Endothelial cell of umbilical vein (primary cell): ENCODE measurements around the gene KIN. TPM values are rescaled to one million over a fixed set of nuclear protein-coding genes. Genes with fewer than 3 reads are reported as not detected.
A peak's percentile ranks its signal among the peaks of the same experiment; 100 is the strongest.

Experiments
- Bru-seq: library from RNA; stranded (reverse); fragments of 400-500 nt; gene quantifications from one replicate; lab custom pipeline; 2021; lab: Mats Ljungman, UMichigan
- BruChase-seq, 2 experiments: library from RNA; stranded (reverse); fragments of 400-500 nt; gene quantifications; one replicate each; lab custom pipeline; 2021; lab: Mats Ljungman, UMichigan
- BruUV-seq: library from RNA; stranded (reverse); fragments of 400-500 nt; replicated peaks from 2 replicates; lab custom pipeline; 2021; lab: Mats Ljungman, UMichigan
- CTCF ChIA-PET: fragments of 300-600, 350-600 bp; sonication (Branson Sonifier 250); formaldehyde crosslinking; loops from one replicate; lab custom pipeline; 2021; ENCODE audit warnings: antibody characterized with exemption, inconsistent platforms; lab: Charles Lee
- POLR2A ChIA-PET: fragments of 300-600, 350-600 bp; sonication (Branson Sonifier 250); formaldehyde crosslinking; loops from one replicate; lab custom pipeline; 2021; ENCODE audit warnings: antibody characterized with exemption, inconsistent platforms; lab: Charles Lee
- DNase-seq: peaks from one replicate; pipeline ENCODE4 v3.0.0-alpha.2; 2011; ENCODE audit warnings: low read depth, low spot score
- FAIRE-seq: peaks from 2 replicates; lab custom pipeline; 2011; peaks lifted over from hg19 to GRCh38; lab: Jason Lieb, UNC
- H2AFZ ChIP-seq: 2 replicates; pipeline ENCODE4 v1.6.0; 2012; ENCODE audit warnings: low read depth, low read length, control low read depth, inconsistent platforms
- H3K27ac ChIP-seq: 2 replicates; pipeline ENCODE4 v1.5.1; 2011; ENCODE audit warnings: low read depth, mild to moderate bottlenecking, control low read depth, low read length, moderate library complexity; ENCODE audit not compliant: insufficient read depth
- H3K27me3 ChIP-seq, 2 experiments: 2 replicates each; pipeline versions ENCODE4 v1.6.0 to v1.6.1; 2011; ENCODE audit warnings: low read length in 2 of 2, mixed read lengths in 1 of 2; ENCODE audit not compliant: control insufficient read depth in 2 of 2, insufficient read depth in 2 of 2
- H3K36me3 ChIP-seq, 2 experiments: 2 replicates in 1 of 2; 3 replicates in 1 of 2; pipeline ENCODE4 v1.5.1; 2011; ENCODE audit warnings: low read length in 2 of 2, mild to moderate bottlenecking in 1 of 2, moderate library complexity in 1 of 2; ENCODE audit not compliant: control insufficient read depth in 2 of 2, insufficient read depth in 2 of 2; ENCODE audit errors: extremely low read depth in 1 of 2
- H3K4me1 ChIP-seq: 3 replicates; pipeline ENCODE4 v1.5.1; 2011; ENCODE audit warnings: mild to moderate bottlenecking, low read length; ENCODE audit not compliant: control insufficient read depth, insufficient read depth; ENCODE audit errors: extremely low read depth
- H3K4me2 ChIP-seq: 2 replicates; pipeline ENCODE4 v1.6.1; 2011; ENCODE audit warnings: low read length, control low read depth, mixed read lengths; ENCODE audit not compliant: insufficient read depth
- H3K4me3 ChIP-seq, 3 experiments: fragments of 200-600 bp in 1 of 3; sonication (generic), shearing (Covaris generic) in 1 of 3; replicated peaks in 1 of 3; 2 replicates each; pipeline ENCODE4 v1.5.1; 2011 to 2016; ENCODE audit warnings: control low read depth in 3 of 3, low read length in 3 of 3, mild to moderate bottlenecking in 2 of 3, inconsistent platforms in 1 of 3, low read depth in 1 of 3, moderate library complexity in 1 of 3; ENCODE audit not compliant: insufficient read depth in 1 of 3
- H3K79me2 ChIP-seq: 2 replicates; pipeline ENCODE4 v1.6.0; 2012; ENCODE audit warnings: low read length, inconsistent platforms; ENCODE audit not compliant: control insufficient read depth, insufficient read depth
- H3K9ac ChIP-seq: replicated peaks from 2 replicates; pipeline ENCODE3; 2011; ENCODE audit warnings: low read length, control low read depth; ENCODE audit not compliant: insufficient read depth; ENCODE audit errors: extremely low read depth
- H3K9me1 ChIP-seq: replicated peaks from 3 replicates; pipeline ENCODE4 v1.6.0; 2011; ENCODE audit warnings: mild to moderate bottlenecking, low read length; ENCODE audit not compliant: control insufficient read depth, insufficient read depth; ENCODE audit errors: extremely low read depth
- H3K9me3 ChIP-seq: replicated peaks from 2 replicates; pipeline ENCODE4 v1.5.1; 2012; ENCODE audit warnings: low read length, inconsistent platforms; ENCODE audit not compliant: control insufficient read depth, insufficient read depth
- H4K20me1 ChIP-seq: replicated peaks from 2 replicates; pipeline ENCODE3; 2011; ENCODE audit warnings: mild to moderate bottlenecking, low read length; ENCODE audit not compliant: control insufficient read depth, insufficient read depth; ENCODE audit errors: extremely low read depth
- CTCF ChIP-seq, 2 donors: IDR thresholded peaks; 1 replicate in 1 of 2; 2 replicates in 1 of 2; pipeline ENCODE4 v1.5.1; 2011; ENCODE audit warnings: low read length in 2 of 2, mild to moderate bottlenecking in 2 of 2, moderate library complexity in 2 of 2, control low read depth in 1 of 2, inconsistent platforms in 1 of 2, low read depth in 1 of 2; ENCODE audit not compliant: insufficient read depth in 1 of 2; ENCODE audit errors: extremely low read depth in 1 of 2
- EZH2 ChIP-seq: IDR thresholded peaks from 2 replicates; pipeline ENCODE4 v1.6.1; 2012; ENCODE audit warnings: borderline replicate concordance, low read depth, mild to moderate bottlenecking, moderate library complexity, low read length, inconsistent platforms; ENCODE audit not compliant: severe bottlenecking
- FOS ChIP-seq: IDR thresholded peaks from 2 replicates; pipeline ENCODE4 v1.6.1; 2011; ENCODE audit warnings: mild to moderate bottlenecking, low read length, moderate library complexity, borderline replicate concordance; ENCODE audit not compliant: insufficient read depth
- GATA2 ChIP-seq: IDR thresholded peaks from 2 replicates; pipeline ENCODE4 v1.7.0; 2011; ENCODE audit warnings: low read depth, mild to moderate bottlenecking, moderate library complexity, mixed read lengths, low read length; ENCODE audit not compliant: insufficient read length, insufficient read depth
- JUN ChIP-seq: IDR thresholded peaks from 2 replicates; pipeline ENCODE4 v1.6.1; 2011; ENCODE audit warnings: borderline replicate concordance, low read depth; ENCODE audit not compliant: insufficient read length, insufficient read depth
- MYC ChIP-seq: IDR thresholded peaks from one replicate; pipeline ENCODE4 v1.6.1; 2011; ENCODE audit warnings: mild to moderate bottlenecking, low read depth, low read length
- POLR2A ChIP-seq: IDR thresholded peaks from 2 replicates; pipeline ENCODE4 v1.6.1; 2012; ENCODE audit warnings: low read depth, mild to moderate bottlenecking, control low read depth, low read length
- POLR2AphosphoS5 ChIP-seq: IDR thresholded peaks from 2 replicates; pipeline ENCODE4 v1.6.1; 2012; ENCODE audit warnings: low read depth, mild to moderate bottlenecking, control low read depth, low read length, moderate library complexity; ENCODE audit not compliant: insufficient read depth
- dilution Hi-C: fragments of 300-500 bp; cut with MboI; formaldehyde crosslinking; loops from one replicate; pipeline ENCODE4 v1.15.0; 2019; ENCODE audit warnings: low sequenced_read_pairs; ENCODE audit not compliant: extremely low pct_ligation_motif_present
- intact Hi-C: fragments of 100-400 bp; cut with micrococcal nuclease; formaldehyde crosslinking; loops from one replicate; pipeline ENCODE4 v1.10.0; 2022
- long read RNA-seq: library from polyadenylated mRNA; stranded (forward); transcript quantifications from one replicate; pipeline ENCODE4 v2.0.0, GENCODE V29; 2021
- polyA minus RNA-seq, 3 experiments: library from RNA; depleted of rRNA, polyadenylated mRNA; stranded (reverse); fragments of >200 nt; gene quantifications; 1 replicate in 1 of 3; 2 replicates in 2 of 3; pipeline ENCODE4 v1.2.3, GENCODE V29; 2011
- polyA plus RNA-seq, 4 experiments: library from polyadenylated mRNA; depleted of rRNA in 3 of 4; stranded (reverse) in 3 of 4; unstranded in 1 of 4; fragments of >200 nt; gene quantifications; 2 replicates each; pipeline versions ENCODE4 v1.2.1 to v1.2.3, GENCODE V29; 2011 to 2012; ENCODE audit warnings: missing spikeins in 1 of 4
- total RNA-seq: library from RNA; stranded (reverse); gene quantifications from 2 replicates; pipeline ENCODE4 v1.2.3, GENCODE V29; 2021
- TF ChIP-seq, protein P1 (sequence below): IDR thresholded peaks from 2 replicates; pipeline ENCODE4 v1.6.1; 2011; ENCODE audit not compliant: insufficient read depth, insufficient read length

KIN gene
- total RNA-seq (13.6 and 14.4 TPM in 2 replicates), polyA plus RNA-seq (1.7 and 2.6 TPM in 2 replicates), polyA minus RNA-seq (3.1 and 4.4 TPM in 2 replicates), Bru-seq, nascent RNA (percentile 84 among the genes with signal in this experiment), BruChase-seq, experiment 1, labeled RNA remaining after a 6-hour chase (percentile 71 among the genes with signal in this experiment), BruChase-seq, experiment 2, labeled RNA remaining after a 2-hour chase (percentile 85 among the genes with signal in this experiment)
- 3.1 TPM in 2 replicates for polyA plus RNA-seq (2011; cell fraction: cytosol; rRNA removed)
- polyA plus RNA-seq (2011; cell fraction: nucleus; rRNA removed), result 8.4 and 13.3 TPM in 2 replicates
- polyA plus RNA-seq (2012), result 5.1 and 7.8 TPM in 2 replicates
- 1.1 TPM for polyA minus RNA-seq (2011; cell fraction: cytosol; rRNA and poly(A)+ RNA removed)
- 6.6 and 9.7 TPM in 2 replicates for polyA minus RNA-seq (2011; cell fraction: nucleus; rRNA and poly(A)+ RNA removed)
- long read RNA-seq, full-length matches to known transcripts, result 27 of 33 reads
- long read RNA-seq, partial matches to known transcripts, result 0 of 33 reads
- long read RNA-seq, other reads (novel, unspliced or antisense), result 6 of 33 reads

- Histone ChIP-seq H3K36me3 (no peaks in the 10 kb centered on the region), H3K9me3 (no peaks in the 10 kb centered on the region), H3K79me2 (peaks cover 95% of the 10 kb centered on the region), H3K4me3 (peak within 1 kb of the TSS; percentile 71 to 95 (median 81)), H3K4me2 (peak within 1 kb of the TSS; percentile 92), H3K4me1 (peaks cover 18% of the 10 kb centered on the region), H3K9ac (peak within 1 kb of the TSS; percentile 82), H4K20me1 (peaks cover 3% of the 10 kb centered on the region), H3K27me3 (no peaks in the 10 kb centered on the region), H2AFZ (peak within 1 kb of the TSS; percentile 77), H3K9me1 (no peaks in the 10 kb centered on the region), H3K27ac (peak within 1 kb of the TSS; percentile 53)
- CTCF ChIA-PET, result interaction anchor here (0.8 to 2.0 kb wide), 8 partner anchors 9 to 1514 kb away, joined by 3 to 19 read pairs (median 5); partner anchors contain the start of gene TAF3
- DNase-seq (peak; percentile 98), FAIRE-seq (peak; percentile 96)
- BruUV-seq, result no TSS peak
- TF ChIP-seq POLR2A (peak; percentile 88), JUN (no peak), FOS (no peak), POLR2AphosphoS5 (peak; percentile 87), GATA2 (no peak), MYC (no peak), CTCF (IDR thresholded peaks at IDR 0.05; ENCODE audit: extremely low read depth in 1 of 2, insufficient read depth in 1 of 2, low read depth in 1 of 2, low read length in 2 of 2) (no peak), EZH2 (no peak)
- TF ChIP-seq, protein P1, sequence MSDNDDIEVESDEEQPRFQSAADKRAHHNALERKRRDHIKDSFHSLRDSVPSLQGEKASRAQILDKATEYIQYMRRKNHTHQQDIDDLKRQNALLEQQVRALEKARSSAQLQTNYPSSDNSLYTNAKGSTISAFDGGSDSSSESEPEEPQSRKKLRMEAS, result no peak
- POLR2A ChIA-PET, result interaction anchor here (1.0 to 1.6 kb wide), 3 partner anchors 10 to 30 kb away, joined by 4 to 9 read pairs (median 7); partner anchors contain the start of gene TAF3
- intact Hi-C loops (loop anchor here (1.0 kb wide), 4 partner anchors 9 to 266 kb away; partner anchors contain the start of genes GATA3 and TAF3), dilution Hi-C loops (no loop called here)
These were observed at the start of gene KIN, which contains the start of gene ATP5F1C for GRCh38 chr10:7787857-7788638. TSS of gene KIN (minus strand) at chr10:7787993. CDS start at chr10:7787933, 60 bp downstream. TSS of gene ATP5F1C (plus strand) at chr10:7788177. CDS start at chr10:7788208, 31 bp downstream.
